Activated T-cell treated with anti-CD3 and anti-CD28 coated beads for 48 hours (primary cell): ENCODE results near the gene PNRC2.
A peak's percentile ranks its signal among the peaks of the same experiment; 100 is the strongest.

ENCODE experiments used
- DNase-seq: peaks from one replicate; pipeline ENCODE4 v3.0.0-alpha.2; 2020; ENCODE audit warnings: low read depth

Gene PNRC2

DNA sequence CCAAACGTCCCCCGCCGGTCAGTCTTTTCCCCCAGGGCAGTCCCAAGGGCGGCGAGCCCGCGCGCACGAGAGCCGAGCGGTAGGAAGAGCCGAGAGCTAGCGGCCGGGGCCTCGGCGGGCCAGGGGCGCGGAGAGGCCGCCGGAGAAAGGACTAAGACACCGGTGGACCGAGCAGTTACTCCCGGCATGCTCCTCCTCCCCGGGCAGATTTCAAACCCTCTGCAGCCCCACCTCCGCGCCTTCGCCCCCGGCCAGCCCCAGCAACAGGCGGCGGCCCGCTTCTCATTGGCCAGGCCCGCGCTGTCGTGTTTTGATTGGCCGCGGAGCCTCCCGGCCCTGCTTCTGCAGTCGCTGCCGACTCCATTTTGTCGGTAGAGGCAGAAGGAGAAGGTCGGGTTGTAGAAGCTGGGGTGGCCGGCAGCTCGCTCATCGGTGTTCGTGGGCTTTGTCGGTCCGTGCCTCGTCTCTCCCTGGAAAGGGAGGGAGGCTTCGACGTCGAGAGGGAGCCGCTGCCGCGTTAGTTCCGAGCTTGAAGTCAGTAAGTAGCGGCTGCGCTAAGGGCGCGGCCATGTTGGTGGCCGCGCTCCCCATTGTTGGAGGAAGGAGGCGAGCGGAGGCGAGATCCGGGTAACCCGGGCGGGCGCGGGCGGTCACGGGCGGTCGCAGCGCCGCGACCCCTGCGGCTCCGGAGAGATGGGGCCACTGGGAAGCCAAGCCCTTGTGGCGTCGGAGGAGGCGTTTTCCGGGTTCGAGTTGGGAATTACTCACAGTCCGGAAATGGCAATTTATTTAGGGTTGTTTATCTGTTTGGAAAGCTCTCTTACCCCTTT, at the start of gene PNRC2:
PNRC2 (plus strand) TSS at position 368 of the 830 bp plus-strand sequence. CDS start 1,630 bp downstream, outside the sequence.
- peak; percentile 95 for DNase-seq

DNA sequence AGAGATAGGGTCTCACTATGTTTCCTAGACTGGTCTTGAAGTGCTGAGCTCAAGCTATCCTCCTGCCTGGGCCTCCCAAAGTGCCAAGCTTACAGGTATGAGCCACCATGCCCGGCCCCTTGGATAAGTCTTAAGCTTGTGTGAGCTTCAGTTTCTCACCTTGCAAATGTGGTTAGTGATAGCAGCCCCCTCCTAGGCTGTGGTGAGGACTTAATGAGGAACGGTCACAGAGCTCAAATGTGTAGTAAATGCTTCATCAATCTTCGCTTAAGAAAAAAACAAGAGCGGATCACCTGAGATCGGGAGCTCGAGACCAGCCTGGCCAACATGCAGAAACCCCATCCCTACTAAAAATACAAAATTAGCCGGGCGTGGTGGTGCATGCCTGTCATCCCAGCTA, 49.5 kb upstream of the PNRC2 start:
- no peak for DNase-seq

DNA sequence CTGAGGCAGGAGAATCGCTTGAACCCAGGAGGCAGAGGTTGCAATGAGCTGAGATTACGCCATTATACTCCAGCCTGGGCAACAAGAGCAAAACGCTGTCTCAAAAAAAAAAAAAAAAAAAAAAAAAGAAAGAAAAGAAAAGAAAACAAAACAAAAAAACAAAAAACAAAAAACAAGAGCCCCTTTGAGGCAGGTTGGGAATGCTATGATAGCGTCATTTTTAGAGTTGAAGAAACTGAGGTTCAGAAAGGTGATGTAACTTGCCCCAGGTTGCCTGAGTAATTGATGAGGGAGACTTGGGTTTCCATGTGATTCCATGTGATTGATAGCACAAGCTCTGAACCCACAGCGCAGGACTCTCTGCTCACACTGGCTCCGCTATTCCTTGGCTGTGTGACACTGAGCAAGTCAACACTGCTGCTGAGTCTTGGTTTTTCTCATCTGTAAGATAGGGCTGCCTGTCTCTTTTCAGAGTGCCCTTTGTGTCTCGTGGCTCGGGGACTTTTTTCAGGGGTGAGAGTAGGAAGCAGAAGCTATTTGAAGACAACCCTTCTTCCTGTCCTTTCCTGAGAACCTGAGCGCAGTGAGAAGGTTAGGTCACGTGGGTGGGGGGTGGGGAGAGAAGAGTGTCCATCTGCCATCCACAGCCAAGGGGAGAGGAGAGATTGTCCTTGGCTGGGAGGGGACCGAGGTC, 48.9 kb upstream of the PNRC2 start:
- no peak for DNase-seq

DNA sequence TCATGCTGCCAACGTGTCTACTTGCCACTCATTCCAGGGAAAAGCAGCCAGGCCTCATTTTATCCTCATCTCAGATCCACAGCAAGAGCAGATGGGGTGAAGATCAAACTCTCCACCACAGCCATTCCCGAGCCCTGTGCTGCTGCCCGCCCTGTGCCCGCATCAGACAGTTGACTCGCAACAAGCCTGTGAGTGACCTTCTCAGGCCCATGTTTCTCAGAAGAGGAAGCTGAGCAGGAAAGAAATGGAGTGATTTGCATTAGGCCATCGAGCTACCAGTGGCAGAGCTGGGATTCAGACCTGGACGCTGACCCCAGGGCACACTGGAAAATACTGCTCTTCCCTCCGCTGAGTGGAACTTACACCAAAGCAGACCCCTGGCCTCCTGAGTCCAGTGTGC, 47.7 kb upstream of the PNRC2 start:
- DNase-seq = no peak

GRCh38 chr1:23913212-23913880, 46.3 kb upstream of the PNRC2 start, which contains the start of gene CNR2:
TSS of gene CNR2 (minus strand) at chr1:23913362. CDS start at chr1:23875617, 37,745 bp downstream.
- no peak for DNase-seq

DNA sequence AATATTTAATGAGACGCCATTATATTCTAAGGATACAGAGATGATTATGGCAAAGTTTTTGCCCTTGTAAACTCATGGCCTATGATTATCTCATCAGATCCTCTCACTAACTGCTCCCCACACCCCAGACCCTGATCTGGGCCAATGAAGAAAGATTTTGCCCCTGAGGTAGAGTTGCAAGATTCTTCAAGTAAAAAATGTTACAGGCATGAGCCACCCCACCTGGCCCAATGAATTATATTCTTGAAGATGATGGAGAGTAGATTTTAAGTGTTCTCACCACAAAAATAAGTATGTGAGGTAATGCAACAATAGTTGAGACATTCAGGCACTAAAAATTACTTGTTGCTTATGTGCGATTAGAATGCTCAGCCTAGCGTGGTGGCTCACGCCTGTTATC, 44.7 kb upstream of the PNRC2 start:
- DNase-seq = no peak

DNA sequence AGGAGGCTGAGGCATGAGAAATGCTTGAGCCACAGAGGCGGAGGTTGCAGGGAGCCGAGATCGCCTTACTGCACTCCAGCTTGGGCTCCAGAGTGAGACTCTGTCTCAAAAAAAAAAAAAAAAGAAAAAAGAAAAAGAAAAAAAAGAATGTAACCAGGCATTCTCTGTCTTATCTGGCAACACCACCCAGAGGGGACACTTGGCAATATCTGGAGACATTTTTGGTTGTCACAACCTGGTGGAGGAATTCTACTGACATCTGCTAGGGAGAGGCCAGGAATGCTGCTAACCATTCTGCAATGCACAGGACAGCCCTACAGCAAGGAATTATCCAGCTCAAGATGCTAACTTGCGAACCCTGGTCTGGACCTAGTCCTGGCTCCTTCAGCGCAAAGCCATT, 44.2 kb upstream of the PNRC2 start:
- DNase-seq = no peak

DNA sequence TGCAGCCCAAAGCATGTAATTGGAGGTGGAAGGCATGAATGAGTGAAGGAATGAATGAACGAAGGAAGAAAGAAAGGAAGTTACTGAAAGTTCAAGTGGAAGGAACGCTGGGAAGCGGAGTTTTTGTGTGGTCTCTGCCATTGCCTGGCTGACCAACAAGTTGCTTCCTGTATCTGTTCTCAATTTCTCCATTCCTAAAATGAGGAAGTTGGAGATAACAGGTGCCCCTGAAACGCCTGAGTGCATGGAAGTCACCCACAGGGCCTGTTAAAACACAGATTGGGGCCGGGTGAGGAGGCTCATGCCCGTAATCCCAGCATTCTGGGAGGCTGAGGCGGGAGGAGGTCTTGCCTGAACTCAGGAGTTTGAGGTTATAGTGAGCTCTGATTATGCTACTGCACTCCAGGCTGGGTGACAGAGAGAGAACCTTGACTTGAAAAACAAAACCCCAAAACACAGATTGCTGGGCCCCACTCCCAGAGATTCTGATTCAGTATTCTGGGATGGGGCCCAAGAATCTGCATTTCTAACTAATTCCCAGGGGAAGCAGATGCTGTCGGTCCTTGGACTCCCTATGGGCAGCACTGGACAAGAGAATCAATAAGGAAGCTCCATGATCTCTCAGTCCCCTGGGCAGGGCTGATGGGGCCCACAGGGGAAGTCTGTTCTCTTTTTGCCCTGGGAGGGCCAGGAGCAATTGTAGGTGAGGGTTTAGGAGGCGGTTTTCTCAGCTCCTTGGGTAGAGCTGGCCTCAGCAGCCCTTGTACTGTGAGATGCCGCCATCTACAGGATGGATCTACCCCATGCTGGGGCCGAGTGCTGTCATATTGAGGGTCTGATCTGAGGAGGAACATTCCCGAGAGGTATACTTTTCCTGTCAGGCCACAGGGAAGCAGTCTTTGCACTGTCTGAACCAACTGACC, 43.2 kb upstream of the PNRC2 start:
- peak; percentile 36 for DNase-seq

GRCh38 chr1:23922321-23922943, 37.2 kb upstream of the PNRC2 start:
- no peak for DNase-seq

DNA sequence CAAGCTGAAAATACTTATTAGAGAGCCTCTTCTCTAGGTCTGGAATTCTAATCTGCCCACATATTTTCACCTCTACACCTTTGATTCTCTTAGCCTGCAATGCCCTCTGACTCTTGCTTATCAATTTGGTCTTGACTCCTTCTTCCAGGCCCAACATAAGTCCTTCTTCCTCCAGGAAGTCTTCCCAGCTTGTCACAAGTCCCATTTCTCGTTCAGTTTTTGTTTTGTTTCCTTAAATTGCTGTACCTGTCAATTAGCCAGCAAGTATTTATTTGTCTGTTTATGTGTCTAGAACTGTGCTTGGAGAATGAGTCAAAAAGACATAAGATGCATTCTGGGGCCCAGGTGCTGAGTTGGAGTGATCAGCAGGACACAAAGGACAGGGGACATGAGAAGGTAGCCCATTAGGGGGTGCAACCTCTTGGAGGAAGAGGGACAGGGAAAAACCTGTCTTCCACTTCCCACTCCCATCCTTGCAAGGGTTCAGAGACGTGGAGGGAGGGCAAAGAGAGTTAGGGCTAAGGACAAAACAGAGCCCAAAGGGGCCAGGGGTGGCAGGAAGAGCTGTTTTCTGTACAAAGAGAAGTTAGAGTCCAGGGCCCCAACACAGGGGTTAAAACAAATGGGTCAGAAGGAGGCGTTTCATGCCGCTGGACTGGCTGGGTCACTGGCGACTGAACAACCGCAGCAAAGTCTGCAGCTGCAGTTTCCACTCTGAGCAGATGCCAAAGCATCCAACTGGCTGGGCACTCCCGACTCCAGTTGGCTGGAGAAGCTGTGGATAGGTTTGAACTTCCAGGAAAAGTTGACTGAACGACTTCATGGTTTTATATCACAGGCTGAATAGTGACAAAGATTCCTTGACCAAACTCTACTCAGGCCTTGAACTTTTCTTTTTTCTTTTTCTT, 35.8 kb upstream of the PNRC2 start:
- DNase-seq = no peak

- DNase-seq = no peak
Observed at GRCh38 chr1:23924601-23925000, 35.0 kb upstream of the PNRC2 start.

GRCh38 chr1:23925279-23925678, 34.3 kb upstream of the PNRC2 start:
- DNase-seq = no peak

DNA sequence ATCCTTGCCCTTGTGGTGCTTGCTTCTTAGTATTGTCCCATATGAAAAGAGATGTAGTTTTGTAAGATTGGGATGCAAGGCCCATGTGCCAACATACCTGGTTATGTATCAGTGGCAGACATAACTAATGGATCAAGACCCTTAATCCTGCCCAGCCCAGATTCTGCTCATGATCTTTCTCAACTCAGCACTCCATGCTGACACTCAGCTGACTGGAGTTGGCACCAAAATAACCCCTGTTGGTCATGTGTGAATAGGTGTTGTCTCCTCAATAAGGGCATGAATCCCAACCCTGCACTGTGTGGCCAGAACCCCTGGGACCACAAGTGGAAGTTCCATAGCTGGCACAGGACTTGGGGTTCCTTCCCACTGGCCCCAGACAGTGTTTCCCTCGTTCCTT, 32.5 kb upstream of the PNRC2 start:
- no peak for DNase-seq

DNA sequence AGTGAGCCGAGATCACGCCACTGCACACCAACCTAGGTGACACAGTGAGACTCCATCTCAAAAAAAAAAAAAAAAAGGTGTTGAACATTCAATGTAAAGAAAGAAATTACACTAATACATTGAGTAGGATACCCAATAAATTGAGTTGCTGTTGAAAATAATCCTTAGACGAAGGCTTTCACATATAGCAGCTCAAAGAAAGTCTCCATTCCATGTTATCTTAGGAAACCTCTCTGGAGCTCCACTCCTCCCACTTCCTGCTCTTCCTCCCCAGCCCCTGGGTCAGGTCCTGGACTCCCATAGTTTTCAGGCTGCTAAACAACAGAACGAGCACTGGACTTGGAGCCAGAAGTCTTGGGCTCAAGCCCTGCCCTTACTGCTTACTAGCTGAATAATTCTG, 30.8 kb upstream of the PNRC2 start:
- no peak for DNase-seq

DNA sequence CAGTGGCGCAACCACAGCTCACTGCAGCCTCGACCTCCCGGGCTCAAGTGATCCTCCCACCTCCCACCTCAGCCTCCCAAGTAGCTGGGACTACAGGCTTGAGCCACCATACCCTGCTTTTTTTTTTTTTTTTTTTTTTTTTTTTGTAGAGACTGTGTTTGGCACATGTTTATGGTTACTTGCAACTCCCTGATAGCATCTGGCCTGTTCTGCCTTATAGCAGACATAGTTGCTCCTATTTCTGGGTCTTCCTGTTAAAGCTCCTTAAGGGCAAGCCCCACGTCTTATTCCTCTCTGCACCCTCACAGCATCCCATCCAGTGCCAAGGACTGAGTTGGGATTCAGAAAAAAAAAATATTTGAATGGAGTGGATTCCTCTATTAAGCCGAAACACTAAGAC, 29.4 kb upstream of the PNRC2 start:
- DNase-seq = no peak

DNA sequence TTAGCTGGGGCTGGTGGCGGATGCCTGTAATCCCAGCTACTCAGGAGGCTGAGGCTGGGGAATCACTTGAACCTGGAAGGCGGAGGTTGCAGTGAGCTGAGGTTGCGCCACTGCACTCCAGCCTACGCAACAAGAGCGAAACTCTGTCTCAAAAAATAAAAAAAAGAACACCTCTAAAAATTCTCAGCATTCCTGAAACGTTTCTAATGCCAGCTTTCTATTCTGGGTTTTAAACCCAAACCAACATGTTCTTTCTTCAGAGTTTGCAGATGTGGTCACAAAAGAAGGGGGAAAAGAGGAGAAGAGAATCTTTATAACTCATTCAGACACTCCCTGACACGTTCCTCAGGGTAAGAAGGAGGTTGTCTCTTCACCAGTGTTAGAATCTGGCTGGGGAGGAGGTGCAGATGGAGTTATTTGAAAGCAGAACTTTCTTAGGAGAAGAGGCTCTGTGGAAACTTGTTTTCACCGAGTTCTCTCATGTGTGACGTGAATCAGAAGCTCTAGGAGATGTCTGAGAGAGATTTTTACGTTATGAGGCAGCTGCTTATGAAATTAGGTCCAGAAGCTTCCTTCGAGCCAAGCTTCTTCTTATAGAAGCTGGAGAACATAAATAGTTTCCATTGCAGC, 28.7 kb upstream of the PNRC2 start:
- no peak for DNase-seq

DNA sequence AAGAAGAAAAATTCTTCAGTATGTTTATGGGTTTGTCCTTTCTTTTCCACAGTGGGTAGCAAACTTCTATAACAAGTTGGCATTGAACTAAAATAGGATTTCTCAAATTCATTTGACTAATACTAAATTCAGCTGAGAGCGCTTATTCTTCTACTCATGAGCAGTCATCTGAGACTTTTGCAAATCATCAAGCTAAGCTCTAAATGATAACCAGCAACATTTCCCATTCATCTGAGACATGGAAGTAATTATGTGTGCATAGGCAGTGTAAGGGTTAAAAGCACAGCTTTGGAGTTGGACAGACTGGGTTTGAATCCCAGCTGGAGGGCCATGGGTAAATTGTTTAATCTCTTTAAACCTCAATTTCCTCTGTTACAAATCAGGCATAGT, 28.1 kb upstream of the PNRC2 start:
- DNase-seq = no peak

GRCh38 chr1:23936481-23937176, 23.0 kb upstream of the PNRC2 start:
- no peak for DNase-seq

GRCh38 chr1:23947366-23947765, 12.3 kb upstream of the PNRC2 start:
- no peak for DNase-seq
